ENCODE data around the gene COL4A4.

The COL4A4 gene

GRCh38 chr2:227160164-227160563, 3.8 kb downstream of the COL4A4 start:
- no peak overlapping the region for H3K4me3 ChIP-seq (replicated peaks; ENCODE audit: low read depth, low read length)
- no peaks in the 10 kb centered on the region for H3K27me3 ChIP-seq (replicated peaks; ENCODE audit: control insufficient read depth, insufficient read depth, low read length)
- no peaks in the 10 kb centered on the region for H3K36me3 ChIP-seq (ENCODE audit: control insufficient read depth, insufficient read depth, low read length)
- TF ChIP-seq CTCF (IDR thresholded peaks at IDR 0.05; ENCODE audit: insufficient read depth, low read length, poor library complexity, severe bottlenecking) = no peak
- no peak for DNase-seq (ENCODE audit: extremely low read depth, insufficient read length)

- no peak for TF ChIP-seq CTCF (IDR thresholded peaks at IDR 0.05; ENCODE audit: insufficient read depth, low read length, poor library complexity, severe bottlenecking)
- no peak for DNase-seq (ENCODE audit: extremely low read depth, insufficient read length)
- H3K27me3 ChIP-seq (replicated peaks; ENCODE audit: control insufficient read depth, insufficient read depth, low read length) = no peaks in the 10 kb centered on the region
Measured at GRCh38 chr2:227154986-227155774, 8.8 kb downstream of the COL4A4 start.

GRCh38 chr2:227153758-227154486, 10.1 kb downstream of the COL4A4 start:
- Histone ChIP-seq H3K4me3 (replicated peaks; ENCODE audit: low read depth, low read length) (no peak overlapping the region), H3K36me3 (ENCODE audit: control insufficient read depth, insufficient read depth, low read length) (no peaks in the 10 kb centered on the region)
- TF ChIP-seq CTCF (IDR thresholded peaks at IDR 0.05; ENCODE audit: insufficient read depth, low read length, poor library complexity, severe bottlenecking) = no peak

More at GRCh38 chr2:227154986-227155774, 8.8 kb downstream of the COL4A4 start:
- Histone ChIP-seq H3K36me3 (ENCODE audit: control insufficient read depth, insufficient read depth, low read length) (no peaks in the 10 kb centered on the region), H3K4me3 (replicated peaks; ENCODE audit: low read depth, low read length) (no peak overlapping the region)

GRCh38 chr2:227153307-227153706, 10.7 kb downstream of the COL4A4 start:
- no peak for DNase-seq (ENCODE audit: extremely low read depth, insufficient read length)
- TF ChIP-seq CTCF (IDR thresholded peaks at IDR 0.05; ENCODE audit: insufficient read depth, low read length, poor library complexity, severe bottlenecking) = no peak
- no peak overlapping the region for H3K4me3 ChIP-seq (replicated peaks; ENCODE audit: low read depth, low read length)
- no peaks in the 10 kb centered on the region for H3K36me3 ChIP-seq (ENCODE audit: control insufficient read depth, insufficient read depth, low read length)
- H3K27me3 ChIP-seq (replicated peaks; ENCODE audit: control insufficient read depth, insufficient read depth, low read length) = no peaks in the 10 kb centered on the region

More at GRCh38 chr2:227153758-227154486, 10.1 kb downstream of the COL4A4 start:
- no peak for DNase-seq (ENCODE audit: extremely low read depth, insufficient read length)
- H3K27me3 ChIP-seq (replicated peaks; ENCODE audit: control insufficient read depth, insufficient read depth, low read length) = no peaks in the 10 kb centered on the region

- no peak for TF ChIP-seq CTCF (IDR thresholded peaks at IDR 0.05; ENCODE audit: insufficient read depth, low read length, poor library complexity, severe bottlenecking)
- DNase-seq (ENCODE audit: extremely low read depth, insufficient read length) = no peak
- H3K4me3 ChIP-seq (replicated peaks; ENCODE audit: low read depth, low read length) = no peak overlapping the region
- no peaks in the 10 kb centered on the region for H3K27me3 ChIP-seq (replicated peaks; ENCODE audit: control insufficient read depth, insufficient read depth, low read length)
- H3K36me3 ChIP-seq (ENCODE audit: control insufficient read depth, insufficient read depth, low read length) = no peaks in the 10 kb centered on the region
Measured at GRCh38 chr2:227152093-227152766, 11.8 kb downstream of the COL4A4 start.
